Hepatocyte (in vitro differentiated cells): ENCODE data around the gene DCUN1D2.

Experiments used
- EZH2phosphoT487 ChIP-seq: fragments of 200-600 bp; sonication (generic); IDR thresholded peaks from one replicate; pipeline ENCODE4 v1.6.1; 2018; ENCODE audit warnings: antibody characterized with exemption, mild to moderate bottlenecking, low read depth, moderate library complexity; ENCODE audit not compliant: unreplicated experiment, severe bottlenecking
- TF ChIP-seq, protein P1 (sequence below): fragments of 200-600 bp; sonication (generic); IDR thresholded peaks from 2 replicates; pipeline ENCODE4 v1.5.1; 2016; ENCODE audit warnings: antibody characterized with exemption, mild to moderate bottlenecking; ENCODE audit not compliant: poor library complexity

DNA sequence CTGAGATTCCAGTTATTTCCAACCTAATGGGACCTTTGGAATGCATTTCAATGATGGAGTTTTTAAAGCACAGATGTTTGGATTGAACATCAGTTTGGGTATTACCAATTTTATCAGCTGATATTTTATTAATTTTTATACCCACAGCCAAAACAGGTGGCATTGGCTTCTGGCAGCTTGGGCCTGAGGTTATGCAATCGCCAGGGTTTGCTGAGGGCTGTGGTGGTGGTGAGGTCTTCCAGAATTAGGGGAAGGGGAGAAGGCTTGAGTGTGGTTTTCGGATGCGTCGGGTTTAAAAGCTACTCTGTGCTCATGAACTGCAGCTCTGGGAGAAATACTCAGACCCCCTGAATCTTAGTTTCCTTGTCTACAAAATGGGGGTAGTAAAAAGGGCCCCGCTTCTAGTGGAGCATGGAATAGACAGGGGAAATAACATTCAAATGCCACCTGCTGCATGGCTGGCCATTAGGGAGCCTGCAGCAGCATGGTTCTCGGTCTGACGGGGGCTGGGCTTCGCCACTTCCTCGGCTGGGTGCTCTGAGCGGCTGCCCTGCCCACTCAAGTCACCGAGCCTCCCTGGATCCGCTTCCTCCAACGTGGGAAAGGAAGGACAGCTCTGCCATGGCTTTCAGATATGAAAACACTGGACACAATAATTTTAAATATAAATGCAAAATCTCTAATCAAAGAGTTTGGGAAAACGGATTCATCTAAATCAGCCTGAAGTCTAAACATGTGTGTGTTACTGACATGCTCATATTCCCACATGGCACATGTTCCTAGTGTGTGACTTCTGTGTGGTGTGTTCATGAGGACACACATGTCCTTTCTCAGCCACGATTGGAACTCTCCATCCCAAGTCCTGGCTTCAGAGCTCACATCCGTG, 72.4 kb downstream of the DCUN1D2 start:
- TF ChIP-seq, protein P1, sequence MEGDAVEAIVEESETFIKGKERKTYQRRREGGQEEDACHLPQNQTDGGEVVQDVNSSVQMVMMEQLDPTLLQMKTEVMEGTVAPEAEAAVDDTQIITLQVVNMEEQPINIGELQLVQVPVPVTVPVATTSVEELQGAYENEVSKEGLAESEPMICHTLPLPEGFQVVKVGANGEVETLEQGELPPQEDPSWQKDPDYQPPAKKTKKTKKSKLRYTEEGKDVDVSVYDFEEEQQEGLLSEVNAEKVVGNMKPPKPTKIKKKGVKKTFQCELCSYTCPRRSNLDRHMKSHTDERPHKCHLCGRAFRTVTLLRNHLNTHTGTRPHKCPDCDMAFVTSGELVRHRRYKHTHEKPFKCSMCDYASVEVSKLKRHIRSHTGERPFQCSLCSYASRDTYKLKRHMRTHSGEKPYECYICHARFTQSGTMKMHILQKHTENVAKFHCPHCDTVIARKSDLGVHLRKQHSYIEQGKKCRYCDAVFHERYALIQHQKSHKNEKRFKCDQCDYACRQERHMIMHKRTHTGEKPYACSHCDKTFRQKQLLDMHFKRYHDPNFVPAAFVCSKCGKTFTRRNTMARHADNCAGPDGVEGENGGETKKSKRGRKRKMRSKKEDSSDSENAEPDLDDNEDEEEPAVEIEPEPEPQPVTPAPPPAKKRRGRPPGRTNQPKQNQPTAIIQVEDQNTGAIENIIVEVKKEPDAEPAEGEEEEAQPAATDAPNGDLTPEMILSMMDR = no peak
- no peak for TF ChIP-seq EZH2phosphoT487
